HEK293 (cell line): ENCODE measurements around the gene TIGD1.

ENCODE experiments used
- CTCF ChIP-seq: fragments of 450-650 bp; formaldehyde crosslinking; IDR thresholded peaks from 2 replicates; pipeline ENCODE4 v1.5.1; 2016; ENCODE audit warnings: missing biosample characterization, missing genetic modification characterization
- PRDM1 ChIP-seq: fragments of 450-650 bp; formaldehyde crosslinking; IDR thresholded peaks from 2 replicates; pipeline ENCODE4; 2016; ENCODE audit warnings: missing biosample characterization, missing genetic modification characterization
- ZBTB17 ChIP-seq: fragments of 450-650 bp; formaldehyde crosslinking; IDR thresholded peaks from 2 replicates; pipeline ENCODE4 v1.5.1; 2016; ENCODE audit warnings: missing biosample characterization, missing genetic modification characterization
- ZFP37 ChIP-seq: fragments of 450-650 bp; formaldehyde crosslinking; IDR thresholded peaks from 2 replicates; pipeline ENCODE4 v1.5.1; 2016; ENCODE audit warnings: missing biosample characterization, missing genetic modification characterization
- ZNF10 ChIP-seq: fragments of 450-650 bp; formaldehyde crosslinking; IDR thresholded peaks from 2 replicates; pipeline ENCODE4 v1.5.1; 2017; ENCODE audit warnings: missing biosample characterization, missing genetic modification characterization
- ZNF132 ChIP-seq: fragments of 450-650 bp; formaldehyde crosslinking; IDR thresholded peaks from 2 replicates; pipeline ENCODE4 v1.5.1; 2017; ENCODE audit warnings: missing biosample characterization, missing genetic modification characterization, borderline replicate concordance
- ZNF350 ChIP-seq: fragments of 450-650 bp; formaldehyde crosslinking; IDR thresholded peaks from 2 replicates; pipeline ENCODE4 v1.5.0; 2017; ENCODE audit warnings: missing biosample characterization, mild to moderate bottlenecking, missing genetic modification characterization
- ZNF560 ChIP-seq: fragments of 450-650 bp; formaldehyde crosslinking; IDR thresholded peaks from 2 replicates; pipeline ENCODE4 v1.5.1; 2017; ENCODE audit warnings: missing biosample characterization, missing genetic modification characterization, borderline replicate concordance
- ZNF623 ChIP-seq: fragments of 450-650 bp; formaldehyde crosslinking; IDR thresholded peaks from 2 replicates; pipeline ENCODE4 v1.5.1; 2016; ENCODE audit warnings: missing biosample characterization, missing genetic modification characterization
- ZSCAN18 ChIP-seq: fragments of 450-650 bp; formaldehyde crosslinking; IDR thresholded peaks from 2 replicates; pipeline ENCODE4 v1.5.1; 2016; ENCODE audit warnings: missing biosample characterization, missing genetic modification characterization
- TF ChIP-seq, protein P1 (sequence below): fragments of 450-650 bp; formaldehyde crosslinking; IDR thresholded peaks from 2 replicates; pipeline ENCODE4 v1.5.1; 2017; ENCODE audit warnings: missing biosample characterization, missing genetic modification characterization

- TF ChIP-seq ZFP37 (tag by site-specific recombination) (no peak), CTCF (no peak), ZNF10 (no peak), ZNF560 (tag by site-specific recombination) (no peak), ZNF132 (tag by site-specific recombination) (no peak), PRDM1 (tag by site-specific recombination) (no peak), ZNF623 (tag by site-specific recombination) (no peak), ZSCAN18 (tag by site-specific recombination) (no peak), ZNF350 (tag by site-specific recombination) (no peak), ZBTB17 (tag by site-specific recombination) (no peak)
- TF ChIP-seq, protein P1, sequence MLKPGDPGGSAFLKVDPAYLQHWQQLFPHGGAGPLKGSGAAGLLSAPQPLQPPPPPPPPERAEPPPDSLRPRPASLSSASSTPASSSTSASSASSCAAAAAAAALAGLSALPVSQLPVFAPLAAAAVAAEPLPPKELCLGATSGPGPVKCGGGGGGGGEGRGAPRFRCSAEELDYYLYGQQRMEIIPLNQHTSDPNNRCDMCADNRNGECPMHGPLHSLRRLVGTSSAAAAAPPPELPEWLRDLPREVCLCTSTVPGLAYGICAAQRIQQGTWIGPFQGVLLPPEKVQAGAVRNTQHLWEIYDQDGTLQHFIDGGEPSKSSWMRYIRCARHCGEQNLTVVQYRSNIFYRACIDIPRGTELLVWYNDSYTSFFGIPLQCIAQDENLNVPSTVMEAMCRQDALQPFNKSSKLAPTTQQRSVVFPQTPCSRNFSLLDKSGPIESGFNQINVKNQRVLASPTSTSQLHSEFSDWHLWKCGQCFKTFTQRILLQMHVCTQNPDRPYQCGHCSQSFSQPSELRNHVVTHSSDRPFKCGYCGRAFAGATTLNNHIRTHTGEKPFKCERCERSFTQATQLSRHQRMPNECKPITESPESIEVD (tag by site-specific recombination), result no peak
These were observed 24.5 kb downstream of the TIGD1 start, which contains the start of gene CHRND for GRCh38 chr2:232525791-232526371.
